Coronary artery (tissue), 2 donors: ENCODE measurements around the gene SCO1.

Experiments
- DNase-seq: peaks from one replicate; pipeline ENCODE4 v3.0.0-alpha.2; 2017; ENCODE audit warnings: low spot score
- H3K27ac ChIP-seq, 2 donors: fragments of 200-600 bp; sonication (generic); one replicate each; pipeline ENCODE4 v1.5.1; 2016 to 2019
- H3K4me3 ChIP-seq: fragments of 200-600 bp; sonication (generic); 2 replicates; pipeline ENCODE4 v1.5.1; 2016; ENCODE audit warnings: mild to moderate bottlenecking, moderate library complexity
- CTCF ChIP-seq: fragments of 200-600 bp; sonication (generic); IDR thresholded peaks from one replicate; pipeline ENCODE4 v1.5.1; 2019; ENCODE audit warnings: antibody characterized with exemption

SCO1 gene

GRCh38 chr17:10731408-10731879, 34.1 kb upstream of the SCO1 start:
- Histone ChIP-seq H3K4me3 (no peak overlapping the region), H3K27ac (no peak overlapping the region)
- DNase-seq, result peak; percentile 62
- TF ChIP-seq CTCF, result no peak

GRCh38 chr17:10730247-10730646, 32.9 kb upstream of the SCO1 start:
- DNase-seq, result peak; percentile 56
- H3K4me3 ChIP-seq, result peak overlapping the region; percentile 78
- peak overlapping the region; percentile 85 to 91 for H3K27ac ChIP-seq

GRCh38 chr17:10729334-10730193, 32.2 kb upstream of the SCO1 start, which contains the start of gene TMEM220:
Gene TMEM220 (minus strand): TSS chr17:10730023. CDS start chr17:10729851, 172 bp downstream.
- Histone ChIP-seq H3K27ac (peak within 1 kb of the TSS; percentile 85 to 91), H3K4me3 (peak within 1 kb of the TSS; percentile 78)
- peak; percentile 89 for DNase-seq
- TF ChIP-seq CTCF, result no peak

GRCh38 chr17:10728331-10728892, 31.1 kb upstream of the SCO1 start:
- Histone ChIP-seq H3K4me3 (no peak overlapping the region), H3K27ac (peak overlapping the region in 1 of 2 donors; percentile 85)
- no peak for DNase-seq
- no peak for TF ChIP-seq CTCF

- no peak for TF ChIP-seq CTCF
- DNase-seq, result no peak
- Histone ChIP-seq H3K4me3 (no peak overlapping the region), H3K27ac (no peak overlapping the region)
Observed at GRCh38 chr17:10727192-10727591, 29.9 kb upstream of the SCO1 start.

GRCh38 chr17:10726196-10726595, 28.9 kb upstream of the SCO1 start:
- TF ChIP-seq CTCF, result no peak
- no peak for DNase-seq
- H3K27ac ChIP-seq, result no peak overlapping the region
- H3K4me3 ChIP-seq, result no peak overlapping the region

GRCh38 chr17:10725262-10725661, 27.9 kb upstream of the SCO1 start:
- TF ChIP-seq CTCF, result no peak
- no peak overlapping the region for H3K4me3 ChIP-seq
- H3K27ac ChIP-seq, result no peak overlapping the region
- no peak for DNase-seq
